DOHH2 (cell line): ENCODE measurements around the gene DIP2C.

Source experiments
- H3F3A ChIP-seq: fragments of 200-600 bp; sonication (generic), shearing (Covaris generic); 2 replicates; pipeline ENCODE4 v1.6.0; 2016; ENCODE audit warnings: antibody characterized with exemption, mild to moderate bottlenecking; ENCODE audit not compliant: control insufficient read depth, insufficient read depth
- H3K27ac ChIP-seq: fragments of 200-600 bp; sonication (generic); 2 replicates; pipeline ENCODE4 v1.5.1; 2014; ENCODE audit warnings: low read depth, mild to moderate bottlenecking, low read length, moderate library complexity
- H3K27me3 ChIP-seq: fragments of 200-600 bp; sonication (generic); 2 replicates; pipeline ENCODE4 v1.6.1; 2014; ENCODE audit warnings: mild to moderate bottlenecking, low read length, mixed read lengths; ENCODE audit not compliant: control insufficient read depth
- H3K36me3 ChIP-seq: fragments of 200-600 bp; sonication (generic); 2 replicates; pipeline ENCODE4 v1.6.1; 2014; ENCODE audit warnings: mild to moderate bottlenecking, low read length, moderate library complexity, mixed read lengths; ENCODE audit not compliant: control insufficient read depth
- H3K4me1 ChIP-seq: fragments of 200-600 bp; sonication (generic); 2 replicates; pipeline ENCODE4 v1.6.1; 2014; ENCODE audit warnings: mild to moderate bottlenecking, low read length, mixed read lengths; ENCODE audit not compliant: control insufficient read depth
- H3K4me2 ChIP-seq: fragments of 200-600 bp; sonication (generic); 2 replicates; pipeline ENCODE4 v1.6.0; 2014; ENCODE audit warnings: mild to moderate bottlenecking, low read length, moderate library complexity
- H3K4me3 ChIP-seq: fragments of 200-600 bp; sonication (generic); 2 replicates; pipeline ENCODE4 v1.5.1; 2014; ENCODE audit warnings: mild to moderate bottlenecking, low read length, mixed read lengths
- H3K79me2 ChIP-seq: fragments of 200-600 bp; sonication (generic); 2 replicates; pipeline ENCODE4 v1.6.1; 2014; ENCODE audit warnings: mild to moderate bottlenecking, low read length, mixed read lengths; ENCODE audit not compliant: control insufficient read depth
- H3K9me2 ChIP-seq: fragments of 200-600 bp; sonication (generic); replicated peaks from 2 replicates; pipeline ENCODE4 v1.6.1; 2014; ENCODE audit warnings: mild to moderate bottlenecking, low read length, mixed read lengths; ENCODE audit not compliant: control insufficient read depth
- H3K9me3 ChIP-seq: fragments of 200-600 bp; sonication (generic); 2 replicates; pipeline ENCODE4 v1.6.1; 2014; ENCODE audit warnings: antibody characterized with exemption, low read length, mixed read lengths; ENCODE audit not compliant: control insufficient read depth, insufficient read depth
- H4K20me1 ChIP-seq: fragments of 200-600 bp; sonication (generic); 2 replicates; pipeline ENCODE4 v1.6.0; 2014; ENCODE audit warnings: low read depth, mild to moderate bottlenecking, antibody characterized with exemption, low read length, moderate library complexity; ENCODE audit not compliant: control insufficient read depth, insufficient read depth
- EZH2phosphoT487 ChIP-seq: fragments of 200-600 bp; sonication (generic); IDR thresholded peaks from 2 replicates; pipeline ENCODE4 v1.6.1; 2017; ENCODE audit warnings: borderline replicate concordance, mild to moderate bottlenecking, antibody characterized with exemption, low read length, moderate library complexity, mixed read lengths
- TF ChIP-seq, protein P1 (sequence below): fragments of 200-600 bp; sonication (generic); IDR thresholded peaks from one replicate; pipeline ENCODE4 v1.5.1; 2014; ENCODE audit warnings: antibody characterized with exemption, mild to moderate bottlenecking, low read depth, low read length; ENCODE audit not compliant: poor library complexity, severe bottlenecking

DIP2C gene

DNA sequence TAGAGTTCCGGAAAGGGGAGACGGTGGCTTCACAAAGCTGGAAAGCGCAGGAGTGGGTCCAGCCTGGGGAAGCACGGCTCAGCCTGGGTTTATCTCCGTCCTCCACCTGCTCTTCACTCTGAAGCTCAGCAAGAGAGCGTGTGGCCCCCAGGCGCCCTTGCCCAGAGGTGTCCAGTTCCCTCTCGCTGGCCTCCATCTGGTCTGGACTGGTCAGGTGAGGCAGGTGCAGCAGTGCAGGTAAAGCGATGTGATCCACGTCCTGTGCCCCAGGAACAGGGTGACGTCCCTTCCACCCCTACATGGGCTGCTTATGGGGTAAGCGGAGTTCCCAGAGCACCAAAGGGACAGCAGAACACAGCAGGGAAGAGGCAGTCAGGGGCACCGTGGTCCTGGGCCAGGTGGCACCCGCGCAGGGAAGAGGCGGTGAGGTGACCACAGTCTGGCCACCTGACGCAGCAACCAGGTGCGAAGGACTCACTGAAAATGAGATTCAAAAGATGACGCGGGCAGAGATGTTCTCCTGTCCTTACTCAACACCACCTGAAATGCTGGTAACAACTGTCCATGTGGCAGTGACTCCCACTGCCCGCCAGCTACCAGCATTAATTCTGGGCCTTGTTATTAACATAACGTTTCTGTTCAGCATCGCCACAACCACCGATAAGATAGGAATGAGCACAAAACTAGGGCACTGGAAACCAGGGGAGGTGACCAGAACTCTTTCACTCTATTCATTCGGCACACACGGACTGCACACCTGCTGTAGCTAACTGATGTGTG, 33.0 kb upstream of the DIP2C start:
- no peaks in the 10 kb centered on the region for H3K9me2 ChIP-seq
- TF ChIP-seq, protein P1, sequence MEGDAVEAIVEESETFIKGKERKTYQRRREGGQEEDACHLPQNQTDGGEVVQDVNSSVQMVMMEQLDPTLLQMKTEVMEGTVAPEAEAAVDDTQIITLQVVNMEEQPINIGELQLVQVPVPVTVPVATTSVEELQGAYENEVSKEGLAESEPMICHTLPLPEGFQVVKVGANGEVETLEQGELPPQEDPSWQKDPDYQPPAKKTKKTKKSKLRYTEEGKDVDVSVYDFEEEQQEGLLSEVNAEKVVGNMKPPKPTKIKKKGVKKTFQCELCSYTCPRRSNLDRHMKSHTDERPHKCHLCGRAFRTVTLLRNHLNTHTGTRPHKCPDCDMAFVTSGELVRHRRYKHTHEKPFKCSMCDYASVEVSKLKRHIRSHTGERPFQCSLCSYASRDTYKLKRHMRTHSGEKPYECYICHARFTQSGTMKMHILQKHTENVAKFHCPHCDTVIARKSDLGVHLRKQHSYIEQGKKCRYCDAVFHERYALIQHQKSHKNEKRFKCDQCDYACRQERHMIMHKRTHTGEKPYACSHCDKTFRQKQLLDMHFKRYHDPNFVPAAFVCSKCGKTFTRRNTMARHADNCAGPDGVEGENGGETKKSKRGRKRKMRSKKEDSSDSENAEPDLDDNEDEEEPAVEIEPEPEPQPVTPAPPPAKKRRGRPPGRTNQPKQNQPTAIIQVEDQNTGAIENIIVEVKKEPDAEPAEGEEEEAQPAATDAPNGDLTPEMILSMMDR, result no peak
- no peak for TF ChIP-seq EZH2phosphoT487
- no peaks in the 10 kb centered on the region for H3K27me3 ChIP-seq
- no peaks in the 10 kb centered on the region for H3K79me2 ChIP-seq
- no peaks in the 10 kb centered on the region for H3K36me3 ChIP-seq
- no peak overlapping the region for H3K27ac ChIP-seq
- H4K20me1 ChIP-seq, result no peaks in the 10 kb centered on the region
- H3K9me3 ChIP-seq, result no peaks in the 10 kb centered on the region; the same call in 1 of the 2 replicates
- H3K4me3 ChIP-seq, result no peak overlapping the region
- H3K4me2 ChIP-seq, result no peak overlapping the region
- H3F3A ChIP-seq, result no peaks in the 10 kb centered on the region
- H3K4me1 ChIP-seq, result no peaks in the 10 kb centered on the region

DNA sequence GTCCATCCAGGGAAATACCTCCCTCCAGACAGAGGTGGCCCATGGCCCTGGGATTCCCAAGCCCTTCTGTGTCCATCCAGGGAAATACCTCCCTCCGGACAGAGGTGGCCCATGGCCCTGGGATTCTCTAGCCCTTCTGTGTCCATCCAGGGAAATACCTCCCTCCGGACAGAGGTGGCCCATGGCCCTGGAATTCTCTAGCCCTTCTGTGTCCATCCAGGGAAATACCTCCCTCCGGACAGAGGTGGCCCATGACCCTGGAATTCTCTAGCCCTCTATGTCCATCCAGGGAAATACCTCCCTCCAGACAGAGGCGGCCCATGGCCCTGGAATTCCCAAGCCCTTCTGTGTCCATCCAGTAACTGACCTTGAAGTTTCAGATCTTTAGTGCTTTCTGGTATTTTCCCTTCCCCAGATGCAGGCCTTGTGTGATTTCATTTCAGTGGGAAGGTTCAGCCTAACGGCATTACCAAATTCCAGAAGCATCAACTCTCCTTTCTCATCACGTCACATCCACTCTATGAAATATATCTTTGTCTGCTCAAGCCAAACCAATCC, 28.8 kb upstream of the DIP2C start:
- no peak for TF ChIP-seq EZH2phosphoT487
- TF ChIP-seq, protein P1, result no peak

DNA sequence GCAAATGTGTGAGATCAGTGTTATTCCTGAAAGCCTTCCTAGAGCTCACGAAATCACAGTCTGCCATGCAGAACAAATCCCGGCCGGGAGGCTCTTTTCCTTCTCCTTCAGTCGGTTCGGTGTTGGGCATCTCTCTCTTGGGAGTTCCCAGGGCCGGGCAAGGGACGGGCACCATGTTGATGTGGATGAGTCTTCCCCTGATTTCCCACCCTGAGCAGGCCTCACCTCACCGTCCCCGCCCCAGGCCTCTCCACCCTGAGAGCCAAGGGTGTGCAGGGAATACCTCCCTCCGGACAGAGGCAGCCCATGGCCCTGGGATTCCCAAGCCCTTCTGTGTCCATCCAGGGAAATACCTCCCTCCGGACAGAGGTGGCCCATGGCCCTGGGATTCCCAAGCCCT, 28.0 kb upstream of the DIP2C start:
- H3K27ac ChIP-seq, result no peak overlapping the region
- H3K79me2 ChIP-seq, result no peaks in the 10 kb centered on the region
- H4K20me1 ChIP-seq, result no peaks in the 10 kb centered on the region
- H3F3A ChIP-seq, result no peaks in the 10 kb centered on the region
- no peaks in the 10 kb centered on the region for H3K36me3 ChIP-seq
- H3K4me1 ChIP-seq, result no peaks in the 10 kb centered on the region
- H3K9me3 ChIP-seq, result no peaks in the 10 kb centered on the region
- TF ChIP-seq EZH2phosphoT487, result no peak
- TF ChIP-seq, protein P1, result no peak
- H3K27me3 ChIP-seq, result 0 out of 2 replicates have a peak, but pooled peaks cover 4% of the 10 kb centered on the region
- no peak overlapping the region for H3K4me3 ChIP-seq
- no peak overlapping the region for H3K4me2 ChIP-seq
- no peaks in the 10 kb centered on the region for H3K9me2 ChIP-seq

More for the DNA sequence above, 28.8 kb upstream of the DIP2C start:
- no peak overlapping the region for H3K27ac ChIP-seq
- H3F3A ChIP-seq, result no peaks in the 10 kb centered on the region
- H3K4me2 ChIP-seq, result no peak overlapping the region
- H3K9me3 ChIP-seq, result no peaks in the 10 kb centered on the region
- H3K79me2 ChIP-seq, result no peaks in the 10 kb centered on the region
- no peaks in the 10 kb centered on the region for H3K4me1 ChIP-seq
- no peaks in the 10 kb centered on the region for H3K9me2 ChIP-seq
- H3K4me3 ChIP-seq, result no peak overlapping the region
- no peaks in the 10 kb centered on the region for H4K20me1 ChIP-seq
- H3K36me3 ChIP-seq, result no peaks in the 10 kb centered on the region
- H3K27me3 ChIP-seq, result 0 out of 2 replicates have a peak, but pooled peaks cover under 1% of the 10 kb centered on the region
